Myometrial cell (primary cell): ENCODE results near the gene INSM1. TPM values are rescaled to one million over a fixed set of nuclear protein-coding genes. Genes with fewer than 3 reads are reported as not detected.

ENCODE experiments used
- total RNA-seq: library from RNA; depleted of rRNA; stranded (reverse); fragments of >200 nt; gene quantifications from 2 replicates; pipeline ENCODE4 v1.2.3, GENCODE V29; 2015

Gene INSM1, protein sequence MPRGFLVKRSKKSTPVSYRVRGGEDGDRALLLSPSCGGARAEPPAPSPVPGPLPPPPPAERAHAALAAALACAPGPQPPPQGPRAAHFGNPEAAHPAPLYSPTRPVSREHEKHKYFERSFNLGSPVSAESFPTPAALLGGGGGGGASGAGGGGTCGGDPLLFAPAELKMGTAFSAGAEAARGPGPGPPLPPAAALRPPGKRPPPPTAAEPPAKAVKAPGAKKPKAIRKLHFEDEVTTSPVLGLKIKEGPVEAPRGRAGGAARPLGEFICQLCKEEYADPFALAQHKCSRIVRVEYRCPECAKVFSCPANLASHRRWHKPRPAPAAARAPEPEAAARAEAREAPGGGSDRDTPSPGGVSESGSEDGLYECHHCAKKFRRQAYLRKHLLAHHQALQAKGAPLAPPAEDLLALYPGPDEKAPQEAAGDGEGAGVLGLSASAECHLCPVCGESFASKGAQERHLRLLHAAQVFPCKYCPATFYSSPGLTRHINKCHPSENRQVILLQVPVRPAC
- total RNA-seq, result not detected in 2 replicates

DNA sequence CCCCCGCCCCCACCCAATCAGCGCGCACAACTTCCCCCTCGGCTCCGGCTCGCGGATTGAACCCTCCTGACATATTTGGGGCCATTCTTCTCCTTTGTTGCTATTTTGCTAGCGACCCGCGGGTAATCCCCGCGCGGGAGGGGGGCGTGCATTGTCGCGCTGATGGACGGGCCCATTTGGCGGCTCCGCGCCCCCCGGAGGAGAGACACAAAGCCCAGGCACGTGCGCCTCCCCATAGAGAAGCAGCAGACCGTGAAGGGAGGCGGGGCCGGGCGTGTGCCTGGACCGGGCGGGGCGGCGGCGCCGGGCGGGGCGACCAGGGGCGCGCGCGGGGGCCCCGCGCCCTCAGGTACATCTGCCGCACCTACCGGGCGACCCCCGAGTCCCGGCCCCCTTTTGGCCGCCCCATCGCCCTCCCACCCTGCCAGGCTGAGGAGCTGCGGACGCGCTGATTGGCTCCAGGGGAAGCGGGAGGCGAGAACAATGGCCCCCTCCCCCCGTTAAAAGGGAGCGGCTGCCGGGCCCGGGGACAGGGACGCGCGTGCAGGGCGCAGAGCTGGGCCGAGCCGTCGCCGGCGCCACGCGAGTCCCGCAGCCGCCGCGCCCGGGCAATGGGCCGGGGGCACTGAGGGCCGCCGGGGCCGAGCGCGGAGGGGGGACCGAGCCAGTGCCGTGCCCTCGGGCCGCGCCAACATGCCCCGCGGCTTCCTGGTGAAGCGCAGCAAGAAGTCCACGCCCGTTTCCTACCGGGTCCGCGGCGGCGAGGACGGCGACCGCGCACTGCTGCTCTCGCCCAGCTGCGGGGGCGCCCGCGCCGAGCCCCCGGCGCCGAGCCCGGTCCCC lies at the start of gene INSM1:
Gene INSM1 (plus strand): TSS at position 530 of the 843 bp plus-strand sequence. CDS start 164 bp downstream, at position 694.

